Sciatic nerve (tissue), 2 donors: ENCODE data around the gene SAPCD2. TPM values are rescaled to one million over a fixed set of nuclear protein-coding genes. Genes with fewer than 3 reads are reported as not detected.
A peak's percentile ranks its signal among the peaks of the same experiment; 100 is the strongest.

ENCODE experiments used
- ATAC-seq: fragments of 200-7000 bp; cut with Tn5 transposase; one replicate; pipeline ENCODE4 v1.9.1; 2020; ENCODE audit warnings: mild to moderate bottlenecking, moderate library complexity
- DNase-seq: peaks from one replicate; pipeline ENCODE4 v3.0.0-alpha.2; 2020; ENCODE audit warnings: low spot score
- intact Hi-C: fragments of 100-400 bp; cut with DNase I; formaldehyde crosslinking; loops from one replicate; pipeline ENCODE4 v1.14.2; 2022
- total RNA-seq: library from RNA; stranded (reverse); fragmentation: NEBNext Ultra II Directional; extraction: Animal tissue kit (Norgen Biotek cat#: 25700); gene quantifications from one replicate; pipeline ENCODE4 v1.2.1, GENCODE V29; 2021
- donor health status: DM: no; HTN: no; CAD: no.
- donor health status: DM: no; HTN: no; CAD: no.

SAPCD2 gene
- total RNA-seq, 1 donor from 2014 or later, result 0.36 TPM

DNA sequence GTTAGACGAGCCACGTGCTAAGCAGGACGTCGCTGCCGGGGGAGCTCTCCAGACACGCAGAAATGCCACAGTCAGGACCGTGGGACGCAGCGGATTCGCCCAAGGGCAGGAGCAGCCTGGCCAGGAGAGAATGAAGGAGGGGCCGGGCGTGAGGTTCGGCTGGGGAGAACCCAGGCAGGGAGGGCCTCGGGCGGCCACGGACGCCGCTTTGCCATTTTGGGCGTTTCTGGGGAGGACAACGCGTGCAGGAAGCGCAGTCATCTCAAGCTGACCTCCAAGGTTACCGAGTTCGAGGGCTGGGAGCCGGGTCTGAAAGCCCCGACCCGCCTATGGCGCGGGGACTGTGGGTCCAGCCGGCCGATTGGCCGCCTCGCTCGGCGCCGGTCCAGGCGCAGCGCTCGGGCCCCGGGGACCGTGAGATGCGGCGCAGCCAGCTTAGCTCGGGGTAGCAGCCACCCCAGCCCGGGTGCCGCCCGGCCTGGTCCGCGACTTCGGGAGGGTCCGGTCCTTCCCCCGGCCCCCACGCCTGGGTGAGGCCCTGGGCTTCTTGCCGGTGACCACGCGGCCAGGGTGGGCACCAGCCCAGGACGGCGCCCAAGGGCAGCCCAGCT is 15.7 kb upstream of the SAPCD2 start:
- DNase-seq (no peak), ATAC-seq (no peak)
- intact Hi-C loops, result no loop called here

DNA sequence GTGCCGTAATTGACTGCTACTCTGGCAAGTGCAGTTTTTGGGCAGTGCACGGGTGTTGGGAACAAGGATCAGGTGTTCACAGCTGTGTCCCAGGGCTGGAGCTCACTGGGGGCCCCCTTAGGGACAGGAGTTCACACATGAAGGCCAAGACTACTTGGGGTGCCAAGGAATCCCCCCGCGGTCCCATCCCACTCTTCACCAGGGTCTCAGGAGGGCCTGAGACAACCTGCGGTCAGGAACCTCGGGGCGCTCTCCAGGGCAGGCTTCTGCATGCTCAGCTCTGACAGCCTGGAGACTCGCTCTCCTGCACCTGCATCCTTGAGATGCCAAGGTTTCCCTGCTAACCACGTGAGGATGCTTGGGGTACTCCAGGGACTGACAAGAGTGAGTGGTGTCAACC is 14.2 kb upstream of the SAPCD2 start:
- ATAC-seq, result no peak
- intact Hi-C loops, result no loop called here
- DNase-seq, result no peak

DNA sequence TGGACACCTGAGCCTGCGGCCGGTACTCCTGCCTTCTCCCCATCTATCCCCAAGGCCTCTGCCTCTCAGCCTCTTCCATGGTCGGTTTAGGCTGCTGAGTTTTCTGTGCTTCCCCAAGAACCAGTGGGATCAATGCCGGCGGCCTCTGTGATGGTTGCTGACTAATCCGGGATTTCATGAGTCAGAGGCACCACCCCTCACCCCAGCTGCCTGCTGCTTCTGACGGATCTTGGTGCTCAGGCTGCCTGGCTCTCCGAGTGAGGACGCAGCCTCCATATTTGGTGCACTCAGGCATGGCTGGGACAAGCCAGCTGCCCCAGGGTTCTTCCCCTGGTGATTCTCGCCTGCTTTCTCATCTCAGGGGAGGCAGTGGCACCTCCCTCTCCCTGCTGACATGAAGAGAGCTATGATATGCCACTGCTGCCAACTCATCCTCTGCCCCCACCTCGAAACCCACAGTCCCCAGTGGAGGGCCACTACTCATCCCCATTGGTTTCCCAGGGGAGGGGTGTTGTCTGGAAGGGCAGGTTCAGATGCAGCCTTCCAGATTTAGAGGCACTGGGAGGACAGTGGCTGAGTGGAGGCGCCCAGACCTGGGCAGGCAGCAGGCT is 13.1 kb upstream of the SAPCD2 start:
- DNase-seq, result peak; percentile 71
- intact Hi-C loops, result no loop called here
- ATAC-seq, result no peak

DNA sequence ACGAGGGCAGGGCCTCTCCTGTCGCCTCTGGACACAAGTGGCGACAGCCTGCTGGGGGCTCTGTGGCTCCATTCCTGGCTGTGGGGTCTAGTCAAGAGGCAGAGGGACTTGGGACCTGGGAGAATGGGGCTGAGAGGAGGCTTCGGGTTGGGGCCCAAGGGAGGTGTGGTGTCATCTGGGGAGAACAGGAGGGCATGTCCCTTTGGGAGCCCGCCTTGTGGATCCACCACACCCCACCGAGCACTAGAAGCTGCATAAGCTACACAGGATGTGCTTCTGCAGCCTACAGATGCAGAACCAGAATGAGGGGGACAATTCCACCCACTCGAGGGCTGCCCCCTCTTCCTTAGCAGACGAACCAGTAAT is 12.6 kb upstream of the SAPCD2 start:
- intact Hi-C loops, result no loop called here

DNA sequence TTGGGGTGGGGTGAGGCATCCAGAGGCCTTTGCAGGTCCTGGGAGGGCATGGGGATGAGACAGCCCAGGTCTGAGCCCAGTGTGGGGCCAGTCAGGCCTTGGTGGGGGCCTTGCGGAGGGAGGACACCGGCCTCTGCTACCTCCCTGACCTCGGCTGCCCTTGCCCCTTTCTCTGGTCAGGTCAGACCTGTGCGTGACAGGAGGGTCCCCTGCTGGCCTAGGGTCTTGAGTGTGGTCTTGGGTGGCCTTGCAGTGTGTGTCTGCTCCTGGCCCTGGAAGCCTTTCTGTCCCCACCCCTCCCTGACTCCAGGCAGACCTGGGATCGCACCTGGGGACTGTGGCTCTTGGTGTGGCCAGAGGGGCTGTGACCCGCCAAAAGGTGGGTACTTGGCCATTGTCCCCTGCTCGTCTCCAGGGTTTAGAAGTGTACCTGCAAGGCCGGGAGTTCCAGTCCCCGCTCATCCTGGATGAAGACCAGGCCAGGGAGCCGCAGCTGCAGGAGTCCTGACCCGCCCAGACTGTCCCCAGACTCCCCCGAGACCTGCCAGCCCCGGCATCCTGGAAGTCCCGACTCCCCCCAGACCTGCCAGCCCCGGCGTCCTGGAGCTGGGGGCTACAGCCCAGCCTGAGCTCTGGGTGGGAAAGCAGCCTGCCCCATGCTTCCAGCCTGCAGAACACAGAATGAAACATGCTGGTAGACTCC is 12.0 kb upstream of the SAPCD2 start:
- ATAC-seq (no peak), DNase-seq (no peak)

More for the DNA sequence above, 12.6 kb upstream of the SAPCD2 start:
- ATAC-seq, result no peak
- no peak for DNase-seq

DNA sequence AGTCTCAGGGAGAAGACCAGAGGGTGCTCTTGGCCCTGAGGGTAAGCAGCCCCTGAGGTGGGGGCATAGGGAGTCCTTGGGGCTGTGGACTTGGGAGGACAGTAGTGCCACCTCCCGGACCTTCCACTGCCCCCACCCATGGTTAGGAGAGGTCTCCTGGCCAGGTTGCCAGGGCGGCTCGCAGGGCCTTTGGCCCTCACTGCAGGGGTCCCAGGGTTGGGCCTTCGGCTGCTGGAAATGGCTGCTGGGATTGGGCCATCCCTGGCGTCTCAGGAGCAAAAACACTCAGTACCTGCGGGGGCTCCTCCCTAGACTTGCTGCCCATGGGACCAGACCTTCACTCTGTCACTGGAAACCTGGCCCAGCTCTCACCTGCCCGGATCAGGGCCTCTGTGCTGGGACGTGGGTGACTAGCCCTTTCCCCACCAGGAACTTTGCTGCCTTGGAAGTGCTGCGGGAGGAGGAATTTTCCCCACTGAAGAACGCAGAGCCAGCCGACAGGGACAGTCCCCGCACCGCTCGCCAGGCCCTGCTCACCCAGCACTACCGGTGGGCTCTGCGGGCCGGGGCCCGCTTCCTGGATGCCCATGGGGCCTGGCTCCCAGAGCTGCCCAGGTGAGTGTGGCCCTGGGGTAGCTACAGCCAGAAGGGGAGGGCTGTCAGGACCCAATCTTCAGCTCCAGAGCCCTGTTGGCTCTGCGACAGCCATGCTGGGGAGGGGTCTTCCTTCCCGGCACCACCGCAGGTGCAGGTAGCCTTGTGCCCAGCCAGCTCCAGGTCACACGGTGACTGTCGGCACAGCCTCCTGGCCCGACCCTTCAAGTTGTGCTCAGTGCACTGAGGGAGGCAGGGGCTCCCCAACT is 10.1 kb upstream of the SAPCD2 start:
- intact Hi-C loops, result no loop called here
- no peak for DNase-seq
- ATAC-seq, result no peak

More for the DNA sequence above, 12.0 kb upstream of the SAPCD2 start:
- intact Hi-C loops, result no loop called here

DNA sequence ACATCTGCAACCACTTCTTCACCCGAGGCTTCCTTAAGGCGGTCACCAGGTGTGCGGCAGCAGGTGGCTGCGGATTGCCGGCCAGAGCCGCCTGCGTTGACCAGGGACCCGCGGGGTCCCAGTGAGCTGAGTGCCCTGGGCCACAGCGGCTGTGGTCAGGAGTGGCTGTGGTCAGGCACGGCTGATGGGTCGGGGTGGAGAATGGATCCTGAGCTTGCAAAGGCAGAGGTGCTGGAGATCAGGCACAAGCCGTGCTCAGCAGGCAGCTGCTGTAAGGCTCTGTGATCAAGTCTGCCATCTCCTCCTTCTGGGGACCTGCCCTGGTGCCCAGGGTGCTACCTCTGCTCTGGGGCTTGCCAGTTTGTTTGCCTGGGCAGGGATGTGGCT is 9.0 kb upstream of the SAPCD2 start:
- DNase-seq, result no peak
- no peak for ATAC-seq
- intact Hi-C loops, result no loop called here

DNA sequence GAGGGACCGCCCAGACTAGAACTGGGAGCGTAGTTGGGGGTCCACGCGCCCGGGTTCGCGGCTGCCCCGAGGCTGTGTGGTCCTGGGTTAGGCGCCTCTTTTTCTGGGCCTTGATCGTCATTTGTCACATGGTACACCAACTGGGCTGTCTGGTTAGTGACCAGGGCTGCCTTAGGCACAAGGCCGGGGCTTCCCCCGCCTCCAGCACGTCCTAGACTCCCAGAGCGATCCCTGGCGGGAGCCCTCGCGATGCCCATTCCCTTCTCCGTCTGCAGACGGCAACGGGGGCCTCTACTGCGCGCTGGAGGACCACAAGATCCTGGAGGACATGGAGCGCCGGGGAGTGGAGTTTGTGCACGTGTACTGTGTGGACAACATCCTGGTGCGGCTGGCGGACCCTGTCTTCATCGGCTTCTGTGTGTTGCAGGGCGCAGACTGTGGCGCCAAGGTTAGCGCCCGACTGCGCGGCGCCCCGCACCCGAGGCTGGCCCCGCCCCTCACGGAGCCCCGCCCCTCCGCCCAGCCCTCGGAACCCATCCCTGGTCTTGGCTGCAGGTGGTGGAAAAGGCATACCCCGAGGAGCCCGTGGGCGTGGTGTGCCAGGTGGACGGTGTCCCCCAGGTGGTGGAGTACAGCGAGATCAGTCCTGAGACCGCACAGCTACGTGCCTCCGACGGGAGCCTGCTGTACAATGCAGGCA is 8.5 kb upstream of the SAPCD2 start:
- intact Hi-C loops, result no loop called here
- peak; percentile 57 for DNase-seq
- no peak for ATAC-seq

DNA sequence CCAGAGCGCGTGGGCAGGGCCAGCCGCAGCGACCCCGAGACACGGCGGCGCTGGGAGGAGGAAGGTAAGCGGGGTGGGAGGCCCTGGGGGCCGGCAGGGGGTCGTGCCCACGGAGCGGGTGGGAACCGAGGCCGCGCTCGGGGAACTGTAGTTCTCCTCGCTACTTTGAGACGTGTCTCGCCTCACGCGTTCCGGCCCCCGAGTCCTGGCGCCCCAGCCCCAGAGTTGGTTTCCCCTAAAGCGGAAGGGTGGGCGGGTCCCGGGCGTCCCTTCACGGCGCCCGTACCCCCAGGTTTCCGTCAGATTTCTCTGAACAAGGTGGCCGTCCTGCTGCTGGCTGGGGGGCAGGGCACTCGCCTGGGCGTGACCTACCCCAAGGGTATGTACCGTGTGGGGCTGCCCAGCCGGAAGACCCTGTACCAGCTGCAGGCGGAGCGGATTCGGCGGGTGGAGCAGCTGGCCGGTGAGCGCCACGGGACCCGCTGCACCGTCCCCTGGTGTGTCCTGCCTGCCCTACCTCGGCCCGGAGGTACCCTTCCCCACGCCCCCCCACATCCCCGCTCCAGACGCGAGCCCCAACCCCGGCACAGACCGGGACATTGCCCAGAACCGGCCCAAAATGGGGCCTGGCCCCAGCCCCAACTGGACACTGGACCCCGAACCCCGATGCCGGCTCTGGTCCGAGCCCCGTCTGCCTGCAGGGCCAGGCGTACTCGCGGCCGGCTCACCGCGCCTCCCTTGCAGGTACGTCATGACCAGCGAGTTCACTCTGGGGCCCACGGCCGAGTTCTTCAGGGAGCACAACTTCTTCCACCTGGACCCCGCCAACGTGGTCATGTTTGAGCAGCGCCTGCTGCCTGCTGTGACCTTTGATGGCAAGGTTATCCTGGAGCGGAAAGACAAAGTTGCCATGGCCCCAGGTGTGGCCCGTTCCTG is 7.7 kb upstream of the SAPCD2 start:
- intact Hi-C loops, result no loop called here
- peak; percentile 73 for DNase-seq
- ATAC-seq, result no peak

DNA sequence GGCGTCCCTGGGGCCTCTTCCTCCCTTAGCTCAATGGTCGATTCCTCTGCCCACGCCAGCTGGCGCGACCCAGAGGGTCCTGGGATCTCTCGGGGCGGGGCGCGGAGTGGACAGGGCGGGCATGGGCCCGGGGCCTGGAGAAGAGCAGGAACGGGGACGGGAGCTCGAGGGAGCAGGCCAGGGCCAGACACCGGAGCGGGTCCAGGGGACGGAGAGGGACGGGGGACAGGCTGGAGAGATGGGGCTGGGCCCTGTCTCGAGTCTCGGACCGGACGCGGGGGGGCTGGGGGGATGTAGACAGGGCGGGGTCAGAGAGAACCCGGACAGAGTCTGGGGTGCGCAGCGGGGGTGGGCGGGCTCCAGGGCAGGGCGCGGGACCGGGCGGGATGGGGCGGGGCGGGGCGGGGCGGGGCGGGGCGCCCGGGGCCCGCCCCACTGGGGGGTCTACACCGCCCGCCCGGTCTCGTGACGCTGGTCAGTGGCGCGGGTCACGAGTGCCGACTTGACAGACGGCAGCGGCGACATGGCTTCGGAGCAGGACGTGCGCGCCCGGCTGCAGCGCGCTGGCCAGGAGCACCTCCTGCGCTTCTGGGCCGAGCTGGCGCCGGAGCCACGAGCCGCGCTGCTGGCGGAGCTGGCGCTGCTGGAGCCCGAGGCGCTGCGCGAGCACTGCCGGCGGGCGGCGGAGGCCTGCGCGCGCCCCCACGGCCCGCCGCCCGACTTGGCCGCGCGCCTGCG is 6.8 kb upstream of the SAPCD2 start, which contains the start of gene UAP1L1:
TSS of gene UAP1L1 (plus strand) at position 508 of the 738 bp plus-strand sequence. CDS start at position 524, 16 bp downstream.
- peak; percentile 73 for ATAC-seq
- intact Hi-C loops, result no loop called here
- peak; percentile 90 for DNase-seq

DNA sequence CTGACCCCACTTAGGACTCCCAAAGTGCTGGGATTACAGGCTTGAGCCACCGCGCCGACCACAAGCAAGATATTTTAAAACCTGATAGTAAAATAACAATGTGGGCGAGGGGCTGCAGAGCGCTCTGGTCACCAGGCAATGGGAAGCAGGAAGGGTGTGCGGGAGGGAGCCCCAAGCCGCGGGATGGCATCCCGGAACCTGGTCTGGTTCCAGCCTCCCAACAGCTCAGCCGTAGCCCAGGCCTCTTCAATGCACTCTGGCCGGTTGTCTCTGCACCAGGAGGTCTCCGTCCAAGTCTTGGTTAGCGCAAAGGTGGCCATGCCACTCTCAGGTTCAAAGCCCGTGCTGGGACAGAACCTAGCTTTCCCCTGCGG is 6.3 kb upstream of the SAPCD2 start:
- ATAC-seq (no peak), DNase-seq (no peak)
- intact Hi-C loops, result no loop called here

DNA sequence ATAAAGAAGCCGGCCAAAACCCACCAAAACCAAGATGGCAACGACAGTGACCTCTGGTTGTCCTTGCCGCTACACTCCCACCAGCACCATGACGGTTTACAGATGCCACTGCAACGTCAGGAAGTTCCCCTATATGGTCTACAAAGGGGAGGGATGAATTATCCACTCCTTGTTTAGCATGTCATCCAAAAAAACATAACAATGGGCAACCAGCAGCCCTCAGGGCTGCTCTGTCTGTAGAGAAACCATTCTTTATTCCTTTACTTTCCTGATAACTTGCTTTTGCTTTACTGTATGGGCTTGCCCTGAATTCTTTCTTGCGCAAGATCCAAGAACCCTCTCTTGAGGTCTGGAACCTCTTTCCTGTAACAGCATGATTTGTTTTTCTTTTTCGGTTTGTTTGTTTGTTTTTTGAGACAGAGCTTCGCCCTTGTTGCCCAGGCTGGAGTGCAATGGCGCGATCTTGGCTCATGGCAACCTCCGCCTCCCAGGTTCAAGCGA is 5.0 kb upstream of the SAPCD2 start:
- no peak for ATAC-seq
- intact Hi-C loops, result no loop called here

DNA sequence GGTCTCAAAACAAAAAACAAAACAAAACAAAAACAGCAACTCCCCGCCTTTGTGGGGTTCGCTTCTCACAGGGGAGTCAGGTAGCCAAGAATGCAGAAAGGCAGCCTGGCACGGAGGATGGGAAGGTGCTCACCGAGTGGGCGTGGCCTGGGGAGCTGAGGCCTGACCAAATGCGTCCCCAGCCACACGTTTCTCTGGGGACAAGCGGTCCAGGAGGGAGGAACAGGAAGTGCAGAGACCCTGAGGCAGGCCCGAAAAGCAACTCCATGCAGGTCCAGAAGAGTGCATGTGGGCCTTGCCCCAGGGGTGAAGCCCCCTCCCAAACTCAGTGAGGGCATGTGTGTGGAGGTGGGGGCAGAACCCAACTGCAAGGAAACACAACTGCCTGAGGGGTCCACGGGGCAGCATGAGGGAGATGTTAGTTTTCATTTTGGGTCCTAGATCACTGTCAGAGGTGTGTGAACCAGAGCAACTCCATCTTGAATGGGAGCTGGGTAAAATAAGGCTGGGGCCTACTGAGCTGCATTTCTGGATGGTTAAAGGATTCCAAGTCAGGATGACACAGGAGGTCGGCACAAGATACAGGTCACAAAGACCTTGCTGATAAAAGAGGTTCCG is 4.4 kb upstream of the SAPCD2 start:
- intact Hi-C loops, result no loop called here
- ATAC-seq, result no peak

More for the DNA sequence above, 5.0 kb upstream of the SAPCD2 start:
- DNase-seq, result no peak

DNA sequence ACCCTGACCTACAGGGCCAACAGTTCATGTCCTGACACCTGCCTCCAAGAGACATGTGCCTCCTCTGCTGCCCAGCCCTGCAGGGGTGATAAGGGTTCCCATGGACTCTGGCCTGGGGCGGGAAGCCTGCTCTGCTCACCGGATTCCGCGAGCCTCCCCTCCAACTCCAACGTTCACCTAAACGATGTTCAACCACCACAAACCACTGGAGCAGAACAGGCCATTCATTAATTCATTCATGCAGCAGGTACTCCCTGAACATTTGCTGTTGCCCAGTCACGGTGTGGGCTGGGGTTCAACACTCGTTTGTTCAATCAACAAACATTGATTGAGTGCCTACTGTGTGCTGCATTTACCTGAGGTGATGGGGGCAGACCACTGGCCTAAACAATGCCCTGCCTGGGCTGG is 3.6 kb upstream of the SAPCD2 start:
- ATAC-seq (no peak), DNase-seq (no peak)
- intact Hi-C loops, result no loop called here

More for the DNA sequence above, 4.4 kb upstream of the SAPCD2 start:
- no peak for DNase-seq

DNA sequence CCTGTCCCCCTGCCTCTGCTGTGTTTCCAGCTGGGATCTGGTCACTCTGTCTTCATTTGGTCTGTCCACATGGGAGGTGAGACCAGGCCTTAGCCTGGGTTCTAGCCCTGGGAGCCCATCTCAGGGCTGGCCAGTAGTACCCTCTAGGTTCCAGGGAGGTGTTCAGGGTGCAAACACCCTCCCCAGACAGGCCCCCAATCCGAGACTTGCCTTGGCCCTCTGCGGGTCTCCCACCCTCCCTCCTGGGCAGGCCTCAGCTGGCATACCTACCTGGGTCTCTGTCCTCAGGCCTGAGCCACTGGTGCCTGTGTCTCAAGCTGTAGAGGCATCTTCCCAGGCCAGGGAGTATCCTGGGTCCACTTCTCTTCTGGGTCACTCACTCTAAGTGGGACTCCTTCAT is 925 bp upstream of the SAPCD2 start:
- ATAC-seq, result no peak
- intact Hi-C loops, result no loop called here
- peak; percentile 53 for DNase-seq

DNA sequence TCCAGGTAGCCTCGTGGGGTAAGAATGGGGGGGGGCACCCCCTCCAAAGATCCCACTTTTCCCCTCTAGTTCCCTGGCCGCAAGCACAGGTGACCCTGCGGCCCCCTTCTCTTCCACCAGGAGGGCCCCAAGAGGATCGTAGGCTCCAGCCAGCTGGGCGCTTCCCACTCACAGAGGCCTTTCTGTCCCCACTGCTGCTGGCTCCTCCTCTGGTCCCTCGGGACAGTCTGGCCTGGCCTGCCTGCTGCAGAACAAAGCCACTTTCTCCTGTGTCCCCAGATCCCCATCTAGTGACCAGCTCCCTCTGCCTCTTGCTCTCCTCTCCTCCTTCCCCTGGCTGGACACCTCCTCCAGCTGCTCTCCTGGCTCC is 534 bp upstream of the SAPCD2 start:
- intact Hi-C loops, result no loop called here
- ATAC-seq (peak; percentile 81), DNase-seq (peak; percentile 74)
